ENCODE data around the gene PPM1B.
A peak's percentile ranks its signal among the peaks of the same experiment; 100 is the strongest.
"Not testable (repeated sequence)": the region's sequence is repeated elsewhere in the genome, so short reads cannot be mapped to it uniquely, and the experiment has no call there.

Gene PPM1B

DNA sequence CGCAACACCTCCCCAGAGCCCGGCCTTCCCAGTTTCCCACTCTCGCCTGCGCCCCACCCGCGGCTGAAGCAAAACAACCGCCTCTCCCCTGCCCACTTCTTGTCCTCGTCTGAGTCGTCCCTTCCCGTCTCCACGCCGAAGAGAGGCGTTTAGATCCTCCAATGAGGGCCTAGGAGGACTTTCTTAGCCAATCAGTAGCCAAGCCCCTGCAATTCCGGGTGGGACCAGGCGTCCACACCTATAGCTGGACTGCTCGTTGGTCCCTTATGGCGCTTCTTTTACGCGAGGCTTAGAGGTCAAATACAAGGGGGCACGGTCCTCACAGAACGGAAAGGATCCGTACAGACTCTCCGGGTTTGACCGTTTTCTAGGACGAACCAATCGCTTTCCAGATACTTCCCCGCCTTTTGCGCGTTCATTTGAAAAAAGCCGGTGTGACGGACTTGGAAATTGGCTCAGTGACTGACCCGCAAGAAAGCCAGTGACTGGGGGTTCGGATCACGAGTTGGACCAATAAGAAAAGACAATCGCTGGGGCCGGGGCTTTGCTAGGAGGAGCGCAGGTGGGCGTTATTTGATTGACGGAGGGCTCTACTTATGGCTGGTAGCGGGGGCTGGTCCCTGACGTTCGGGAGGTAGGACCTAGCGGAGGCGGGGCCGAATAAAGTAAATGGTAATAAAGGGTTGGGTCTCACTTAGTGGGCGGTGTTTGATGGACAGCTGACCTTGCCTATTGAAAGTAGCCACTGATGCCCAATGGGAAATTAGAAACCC is 581 bp upstream of the PPM1B start:
- H3K4me3 ChIP-seq (ENCODE audit: low read depth, low read length): peak overlapping the region; percentile 56
- TF ChIP-seq, protein P1, sequence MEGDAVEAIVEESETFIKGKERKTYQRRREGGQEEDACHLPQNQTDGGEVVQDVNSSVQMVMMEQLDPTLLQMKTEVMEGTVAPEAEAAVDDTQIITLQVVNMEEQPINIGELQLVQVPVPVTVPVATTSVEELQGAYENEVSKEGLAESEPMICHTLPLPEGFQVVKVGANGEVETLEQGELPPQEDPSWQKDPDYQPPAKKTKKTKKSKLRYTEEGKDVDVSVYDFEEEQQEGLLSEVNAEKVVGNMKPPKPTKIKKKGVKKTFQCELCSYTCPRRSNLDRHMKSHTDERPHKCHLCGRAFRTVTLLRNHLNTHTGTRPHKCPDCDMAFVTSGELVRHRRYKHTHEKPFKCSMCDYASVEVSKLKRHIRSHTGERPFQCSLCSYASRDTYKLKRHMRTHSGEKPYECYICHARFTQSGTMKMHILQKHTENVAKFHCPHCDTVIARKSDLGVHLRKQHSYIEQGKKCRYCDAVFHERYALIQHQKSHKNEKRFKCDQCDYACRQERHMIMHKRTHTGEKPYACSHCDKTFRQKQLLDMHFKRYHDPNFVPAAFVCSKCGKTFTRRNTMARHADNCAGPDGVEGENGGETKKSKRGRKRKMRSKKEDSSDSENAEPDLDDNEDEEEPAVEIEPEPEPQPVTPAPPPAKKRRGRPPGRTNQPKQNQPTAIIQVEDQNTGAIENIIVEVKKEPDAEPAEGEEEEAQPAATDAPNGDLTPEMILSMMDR (IDR thresholded peaks at IDR 0.05; ENCODE audit: control insufficient read depth, extremely low read depth, insufficient read depth): no peak

DNA sequence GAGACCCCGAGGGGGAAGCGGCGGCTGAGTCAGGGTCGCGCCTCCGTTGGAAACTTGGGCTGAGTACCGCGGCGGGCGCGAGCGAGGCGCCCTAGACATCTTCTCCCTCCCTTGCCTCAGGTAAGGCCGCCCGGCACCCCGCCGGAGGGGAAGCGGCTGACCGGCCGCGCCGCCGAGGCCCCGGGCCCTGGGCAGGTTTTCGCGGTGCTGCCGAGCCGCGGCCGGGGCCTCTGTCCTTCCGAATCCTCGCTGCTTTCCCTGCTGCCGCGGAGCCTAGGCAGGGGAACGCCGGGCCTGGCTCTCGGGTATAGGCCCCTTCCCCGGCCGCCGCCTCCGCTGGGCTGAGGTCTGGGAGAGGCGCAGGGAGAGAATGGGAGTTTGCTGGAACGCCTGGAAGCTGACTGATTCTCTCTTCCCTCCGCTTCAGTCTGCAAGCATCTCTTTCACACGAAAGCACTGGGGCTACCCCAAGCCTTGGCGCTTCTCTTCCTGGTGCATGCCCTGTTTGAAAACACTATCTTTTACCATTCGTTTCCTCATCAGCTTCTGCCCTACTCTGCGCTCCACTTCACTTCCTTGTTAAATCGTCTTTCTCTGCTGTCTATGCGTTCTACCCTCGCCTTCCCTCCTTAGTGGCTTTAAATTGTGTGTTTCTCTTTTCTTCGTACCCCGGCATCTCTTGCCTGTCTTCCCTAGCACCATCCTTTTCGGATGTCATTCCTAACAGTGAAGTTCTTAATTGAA is 652 bp downstream of the PPM1B start:
- TF ChIP-seq, protein P1 (IDR thresholded peaks at IDR 0.05; ENCODE audit: control insufficient read depth, extremely low read depth, insufficient read depth): no peak
- no peak for DNase-seq (ENCODE audit: low read depth)
- H3K4me3 ChIP-seq (ENCODE audit: low read depth, low read length): peak overlapping the region; percentile 73

More for the DNA sequence above, 581 bp upstream of the PPM1B start:
- peak; percentile 96 for DNase-seq (ENCODE audit: low read depth)

DNA sequence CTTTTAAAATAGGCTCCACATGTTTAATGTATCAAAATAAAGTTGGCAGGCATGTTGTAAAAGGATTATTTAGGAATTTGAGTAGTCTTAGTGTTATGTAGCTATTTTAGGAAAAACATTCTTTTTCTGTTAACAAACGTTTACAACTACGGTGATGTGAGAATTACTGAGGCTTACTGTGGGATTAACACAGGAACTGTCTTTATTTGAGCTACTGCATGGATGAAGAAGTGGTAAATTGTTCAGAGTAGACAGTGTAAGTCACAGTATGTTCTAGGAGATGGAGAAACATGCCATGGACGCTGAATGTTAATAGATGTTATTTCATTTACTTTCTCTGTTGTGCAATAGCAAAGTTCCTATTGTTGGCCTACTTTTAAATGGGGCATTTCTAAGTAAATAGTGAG is 1.6 kb downstream of the PPM1B start:
- H3K4me3 ChIP-seq (ENCODE audit: low read depth, low read length): peak overlapping the region; percentile 73
- DNase-seq (ENCODE audit: low read depth): no peak
- TF ChIP-seq, protein P1 (IDR thresholded peaks at IDR 0.05; ENCODE audit: control insufficient read depth, extremely low read depth, insufficient read depth): no peak

DNA sequence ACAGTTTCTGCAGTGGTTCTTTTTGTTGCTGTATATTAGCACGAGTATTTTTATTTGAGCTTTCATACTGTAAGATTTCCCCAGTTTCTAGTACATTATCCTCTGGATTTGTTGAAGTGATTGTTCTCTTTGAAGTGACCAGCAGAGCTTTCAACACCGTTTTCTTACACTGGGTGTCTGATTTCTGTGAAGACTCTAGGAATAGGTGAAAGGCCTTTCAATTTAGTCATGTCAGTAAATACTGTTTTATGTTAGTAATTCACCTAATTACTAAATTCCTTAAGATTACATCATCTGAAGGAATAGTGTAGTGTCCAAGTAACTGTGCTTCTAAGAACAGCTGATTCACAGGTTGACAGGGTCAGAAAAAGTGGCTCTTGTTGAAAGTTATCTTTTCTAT is 2.3 kb downstream of the PPM1B start:
- H3K4me3 ChIP-seq (ENCODE audit: low read depth, low read length): no peak overlapping the region
- TF ChIP-seq, protein P1 (IDR thresholded peaks at IDR 0.05; ENCODE audit: control insufficient read depth, extremely low read depth, insufficient read depth): no peak
- DNase-seq (ENCODE audit: low read depth): no peak

DNA sequence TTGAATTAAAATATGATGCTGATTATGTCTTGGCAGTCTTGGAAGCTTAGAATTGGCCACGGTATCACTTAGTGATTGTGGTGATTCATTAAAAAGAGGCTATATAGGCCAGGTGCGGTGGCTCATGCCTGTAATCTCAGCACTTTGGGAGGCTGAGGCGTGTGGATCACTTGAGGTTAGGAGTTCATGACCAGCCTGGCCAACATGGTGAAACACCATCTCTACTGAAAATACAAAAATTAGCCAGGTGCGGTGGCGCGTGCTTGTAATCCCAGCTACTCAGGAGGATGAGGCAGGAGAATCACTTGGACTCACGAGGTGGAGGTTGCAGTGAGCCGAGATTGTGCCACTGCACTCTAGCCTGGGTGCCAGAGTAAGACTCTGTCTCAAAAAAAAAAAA is 2.8 kb downstream of the PPM1B start:
- not testable (repeated sequence) for H3K4me3 ChIP-seq (ENCODE audit: low read depth, low read length); DNase-seq (ENCODE audit: low read depth)

DNA sequence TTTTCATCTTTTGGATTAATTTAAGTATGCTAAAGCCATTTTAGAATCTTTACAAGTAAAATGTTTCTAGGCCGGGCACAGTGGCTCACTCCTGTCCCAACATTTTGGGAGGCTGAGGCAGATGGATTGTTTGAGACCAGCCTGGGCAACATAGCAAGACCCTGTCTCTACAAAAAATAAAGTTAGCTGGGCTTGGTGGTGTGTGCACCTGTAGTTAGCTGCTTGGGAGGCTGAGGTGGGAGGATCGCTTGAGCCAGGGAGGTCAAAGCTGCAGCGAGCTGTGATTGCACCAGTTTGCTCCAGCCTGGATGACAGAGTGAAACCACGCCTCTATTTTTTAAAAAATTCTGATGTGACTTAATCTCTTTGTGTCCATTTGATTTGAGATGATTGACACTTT is 3.9 kb downstream of the PPM1B start:
- TF ChIP-seq, protein P1 (IDR thresholded peaks at IDR 0.05; ENCODE audit: control insufficient read depth, extremely low read depth, insufficient read depth): no peak
- H3K4me3 ChIP-seq (ENCODE audit: low read depth, low read length): no peak overlapping the region
- no peak for DNase-seq (ENCODE audit: low read depth)

DNA sequence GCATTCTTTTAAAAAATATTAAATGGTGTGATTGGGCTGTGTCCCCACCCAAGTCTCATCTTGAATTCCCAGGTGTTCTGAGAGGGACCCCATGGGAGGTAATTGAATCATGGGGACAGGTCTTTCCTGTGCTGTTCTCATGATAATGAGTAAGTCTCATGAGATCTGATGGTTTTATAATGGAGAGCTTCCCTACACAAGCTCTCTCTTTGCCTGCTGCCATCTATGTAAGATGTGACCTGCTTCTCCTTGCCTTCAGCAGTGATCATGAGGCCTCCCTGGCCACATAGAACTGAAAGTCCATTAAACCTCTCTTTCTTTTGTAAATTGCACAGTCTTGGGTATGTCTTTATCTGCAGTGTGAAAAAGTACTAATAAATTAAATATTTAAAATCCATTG is 10.3 kb downstream of the PPM1B start:
- no peak for DNase-seq (ENCODE audit: low read depth)
- H3K4me3 ChIP-seq (ENCODE audit: low read depth, low read length): no peak overlapping the region
- TF ChIP-seq, protein P1 (IDR thresholded peaks at IDR 0.05; ENCODE audit: control insufficient read depth, extremely low read depth, insufficient read depth): no peak

All from LNCaP clone FGC (cell line).